NB4 (cell line): ENCODE results near the gene ACSS2.

Experiments
- MYC ChIP-seq: IDR thresholded peaks from 2 replicates; pipeline ENCODE4 v1.6.1; 2011; ENCODE audit warnings: low read depth, low read length
- POLR2A ChIP-seq: IDR thresholded peaks from 2 replicates; pipeline ENCODE4 v1.6.1; 2011; ENCODE audit warnings: mild to moderate bottlenecking; ENCODE audit not compliant: insufficient read length; ENCODE audit errors: extremely low read depth
- TF ChIP-seq, protein P1 (sequence below): IDR thresholded peaks from one replicate; pipeline ENCODE4 v1.5.1; 2012; ENCODE audit warnings: low read depth, low read length
- TF ChIP-seq, protein P2 (sequence below): IDR thresholded peaks from 2 replicates; pipeline ENCODE4 v1.6.1; 2011; ENCODE audit warnings: low read depth, low read length

DNA sequence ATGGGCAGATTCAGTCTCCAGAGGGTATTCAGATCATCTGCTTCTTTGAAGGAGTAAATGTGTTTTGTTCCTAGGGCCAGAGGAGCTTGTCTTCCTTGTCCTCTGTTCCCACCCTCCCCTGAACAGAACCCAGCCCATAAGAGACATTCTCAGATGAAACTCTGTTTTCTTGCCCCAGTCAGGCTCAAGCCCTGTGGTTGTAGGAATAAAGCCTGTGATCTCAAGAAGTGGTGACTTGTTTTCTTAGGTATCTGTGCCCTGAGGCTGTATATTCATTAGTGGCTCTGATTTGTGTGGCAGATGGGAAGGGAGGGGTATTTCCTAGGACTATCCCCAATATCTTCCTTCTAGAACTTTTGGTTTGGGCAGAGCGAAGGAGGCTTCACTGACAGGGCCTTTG, 51.3 kb downstream of the ACSS2 start:
- TF ChIP-seq, protein P1, sequence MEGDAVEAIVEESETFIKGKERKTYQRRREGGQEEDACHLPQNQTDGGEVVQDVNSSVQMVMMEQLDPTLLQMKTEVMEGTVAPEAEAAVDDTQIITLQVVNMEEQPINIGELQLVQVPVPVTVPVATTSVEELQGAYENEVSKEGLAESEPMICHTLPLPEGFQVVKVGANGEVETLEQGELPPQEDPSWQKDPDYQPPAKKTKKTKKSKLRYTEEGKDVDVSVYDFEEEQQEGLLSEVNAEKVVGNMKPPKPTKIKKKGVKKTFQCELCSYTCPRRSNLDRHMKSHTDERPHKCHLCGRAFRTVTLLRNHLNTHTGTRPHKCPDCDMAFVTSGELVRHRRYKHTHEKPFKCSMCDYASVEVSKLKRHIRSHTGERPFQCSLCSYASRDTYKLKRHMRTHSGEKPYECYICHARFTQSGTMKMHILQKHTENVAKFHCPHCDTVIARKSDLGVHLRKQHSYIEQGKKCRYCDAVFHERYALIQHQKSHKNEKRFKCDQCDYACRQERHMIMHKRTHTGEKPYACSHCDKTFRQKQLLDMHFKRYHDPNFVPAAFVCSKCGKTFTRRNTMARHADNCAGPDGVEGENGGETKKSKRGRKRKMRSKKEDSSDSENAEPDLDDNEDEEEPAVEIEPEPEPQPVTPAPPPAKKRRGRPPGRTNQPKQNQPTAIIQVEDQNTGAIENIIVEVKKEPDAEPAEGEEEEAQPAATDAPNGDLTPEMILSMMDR: no peak
- TF ChIP-seq POLR2A (no peak), MYC (no peak)
- TF ChIP-seq, protein P2, sequence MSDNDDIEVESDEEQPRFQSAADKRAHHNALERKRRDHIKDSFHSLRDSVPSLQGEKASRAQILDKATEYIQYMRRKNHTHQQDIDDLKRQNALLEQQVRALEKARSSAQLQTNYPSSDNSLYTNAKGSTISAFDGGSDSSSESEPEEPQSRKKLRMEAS: no peak
